NCI-H1105 (cell line): Measurements from ENCODE around the gene KIF6.
"Not testable (repeated sequence)": the region's sequence is repeated elsewhere in the genome, so short reads cannot be mapped to it uniquely, and the experiment has no call there.

Experiments used
- DNase-seq: peaks from one replicate; lab custom pipeline; 2025; lab: John Stamatoyannopoulos, UW

The KIF6 gene

GRCh38 chr6:39313526-39314272, 411.5 kb downstream of the KIF6 start:
- no peak for DNase-seq

GRCh38 chr6:39312912-39313525, 412.2 kb downstream of the KIF6 start:
- no peak for DNase-seq

GRCh38 chr6:39310542-39310941, 414.7 kb downstream of the KIF6 start:
- no peak for DNase-seq

- peak; percentile 30 for DNase-seq
These were observed 415.2 kb downstream of the KIF6 start for GRCh38 chr6:39309942-39310531.

- no peak for DNase-seq
These were observed 417.7 kb downstream of the KIF6 start for GRCh38 chr6:39307462-39307861.

- DNase-seq = no peak
These were observed 420.3 kb downstream of the KIF6 start for GRCh38 chr6:39304951-39305350.

GRCh38 chr6:39303425-39304153, 421.6 kb downstream of the KIF6 start:
- DNase-seq = no peak

- peak; percentile 81 for DNase-seq
These were observed 422.4 kb downstream of the KIF6 start for GRCh38 chr6:39302669-39303424.

- no peak for DNase-seq
These were observed 423.2 kb downstream of the KIF6 start for GRCh38 chr6:39302011-39302410.

- no peak for DNase-seq
These were observed 423.6 kb downstream of the KIF6 start for GRCh38 chr6:39301606-39302005.

- no peak for DNase-seq
These were observed 424.5 kb downstream of the KIF6 start for GRCh38 chr6:39300739-39301138.

- no peak for DNase-seq
These were observed 427.1 kb downstream of the KIF6 start for GRCh38 chr6:39298061-39298460.

- DNase-seq = no peak
These were observed 428.2 kb downstream of the KIF6 start for GRCh38 chr6:39296745-39297640.

- no peak for DNase-seq
These were observed 429.6 kb downstream of the KIF6 start for GRCh38 chr6:39295611-39296011.

GRCh38 chr6:39294899-39295298, 430.3 kb downstream of the KIF6 start:
- DNase-seq = no peak

- DNase-seq = no peak
These were observed 431.1 kb downstream of the KIF6 start for GRCh38 chr6:39294133-39294532.

GRCh38 chr6:39292637-39293036, 432.6 kb downstream of the KIF6 start:
- DNase-seq = no peak

- DNase-seq = no peak
These were observed 435.7 kb downstream of the KIF6 start for GRCh38 chr6:39289490-39289889.

GRCh38 chr6:39287601-39288000, 437.6 kb downstream of the KIF6 start:
- DNase-seq = no peak

GRCh38 chr6:39286596-39286995, 438.6 kb downstream of the KIF6 start:
- not testable (repeated sequence) for DNase-seq

GRCh38 chr6:39282774-39283173, 442.4 kb downstream of the KIF6 start:
- DNase-seq = no peak
